Forelimb muscle (tissue), 1 donor: ENCODE results near the gene RNASE13. TPM values are rescaled to one million over a fixed set of nuclear protein-coding genes. Genes with fewer than 3 reads are reported as not detected.
"Not testable (repeated sequence)": the region's sequence is repeated elsewhere in the genome, so short reads cannot be mapped to it uniquely, and the experiment has no call there.

Experiments used
- DNase-seq: peaks from one replicate; pipeline ENCODE4 v3.0.0-alpha.2; 2013; ENCODE audit warnings: low read depth
- polyA plus RNA-seq: library from polyadenylated mRNA; unstranded; fragments of 120-200 nt; gene quantifications from one replicate; pipeline ENCODE4 v1.2.1, GENCODE V29; 2013; ENCODE audit not compliant: insufficient read length

Gene RNASE13
- polyA plus RNA-seq, 1 donor: 0.15 TPM

DNA sequence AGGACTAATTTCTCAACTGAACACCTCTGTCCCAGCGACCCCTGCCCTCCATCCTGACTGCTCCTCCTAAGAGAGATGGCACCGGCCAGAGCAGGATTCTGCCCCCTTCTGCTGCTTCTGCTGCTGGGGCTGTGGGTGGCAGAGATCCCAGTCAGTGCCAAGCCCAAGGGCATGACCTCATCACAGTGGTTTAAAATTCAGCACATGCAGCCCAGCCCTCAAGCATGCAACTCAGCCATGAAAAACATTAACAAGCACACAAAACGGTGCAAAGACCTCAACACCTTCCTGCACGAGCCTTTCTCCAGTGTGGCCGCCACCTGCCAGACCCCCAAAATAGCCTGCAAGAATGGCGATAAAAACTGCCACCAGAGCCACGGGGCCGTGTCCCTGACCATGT lies 8.3 kb upstream of the RNASE13 start:
- no peak for DNase-seq

DNA sequence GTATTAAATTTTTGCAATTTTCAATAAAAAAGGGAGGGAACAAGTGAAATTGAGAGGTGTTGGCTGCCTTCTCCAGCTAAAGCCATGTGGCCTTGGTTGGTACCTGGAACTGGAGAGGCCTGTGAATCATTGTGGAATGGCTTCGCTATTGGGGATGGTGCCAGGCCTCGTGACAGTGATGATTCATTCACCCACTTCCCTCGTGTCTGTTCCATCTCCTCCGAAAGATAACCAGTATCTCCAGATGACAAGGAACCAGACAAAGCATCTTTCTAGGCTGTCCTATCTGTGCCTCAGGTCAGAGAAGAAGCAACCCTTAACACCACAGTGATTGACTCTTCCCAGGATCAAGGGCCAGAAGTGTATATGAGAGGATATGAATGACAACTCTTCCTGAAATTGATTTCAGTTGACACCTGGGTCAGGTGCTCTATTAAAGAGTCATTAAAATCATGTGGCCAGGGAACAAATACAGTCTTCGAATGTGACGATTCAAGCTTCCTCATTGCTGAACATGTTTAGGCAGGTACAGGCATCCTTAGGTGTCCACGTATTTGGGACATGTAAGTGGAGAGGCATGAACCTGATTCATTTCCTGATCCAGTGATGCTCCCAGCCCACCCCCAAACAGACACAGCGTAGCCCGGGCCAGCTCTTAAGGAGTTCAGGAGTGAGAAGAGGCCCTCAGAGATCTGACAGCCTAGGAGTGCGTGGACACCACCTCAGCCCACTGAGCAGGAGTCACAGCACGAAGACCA lies 7.2 kb upstream of the RNASE13 start, which contains the start of gene RNASE7:
Gene RNASE7, plus strand, starts transcription at position 687 of the 758 bp plus-strand sequence. CDS start 631 bp downstream, outside the sequence.
- DNase-seq: no peak

DNA sequence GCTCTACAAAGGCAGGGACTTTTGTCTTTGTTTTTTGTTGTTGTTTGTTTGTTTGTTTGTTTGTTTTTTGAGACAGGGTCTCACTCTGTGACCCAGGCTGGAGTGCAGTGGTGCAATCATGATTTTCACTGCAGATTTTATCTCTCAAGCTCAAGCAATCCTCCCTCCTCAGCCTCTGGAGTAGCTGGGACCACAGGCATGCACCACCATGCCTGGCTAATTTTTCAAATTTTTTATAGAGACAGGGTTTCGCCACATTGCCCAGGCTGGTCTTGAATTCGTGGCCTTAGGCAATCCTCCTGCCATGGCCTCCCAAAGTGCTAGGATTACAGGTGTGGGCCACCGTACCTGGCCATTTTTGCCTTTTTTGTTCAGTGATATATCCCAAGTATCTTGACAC lies 6.3 kb upstream of the RNASE13 start:
- DNase-seq: not testable (repeated sequence)

DNA sequence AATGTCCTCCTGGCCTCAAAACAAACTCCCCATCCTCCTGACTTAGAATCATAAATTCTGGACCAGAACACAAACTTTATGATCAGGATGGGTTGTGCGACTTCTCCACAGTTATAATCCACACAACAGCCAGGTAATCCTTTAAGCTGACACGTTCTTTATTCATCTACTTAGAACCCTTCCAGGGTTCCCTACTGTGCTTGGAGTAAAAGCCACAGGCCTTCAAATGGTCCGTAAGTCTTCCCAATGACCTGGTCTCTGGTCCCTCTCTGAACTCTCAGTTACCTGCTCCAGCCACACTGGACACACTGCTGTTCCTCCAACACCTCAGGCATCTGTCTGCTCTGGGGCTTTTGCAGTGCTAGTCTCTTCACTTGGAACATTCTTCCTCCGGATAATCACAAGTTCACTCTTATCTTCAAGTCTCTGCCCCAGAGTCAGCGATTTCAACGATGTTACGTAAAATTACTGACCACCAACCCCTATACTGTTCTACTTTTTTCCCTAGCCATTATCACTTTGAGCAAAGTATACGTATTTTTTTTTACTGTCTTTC lies 5.8 kb upstream of the RNASE13 start:
- no peak for DNase-seq

DNA sequence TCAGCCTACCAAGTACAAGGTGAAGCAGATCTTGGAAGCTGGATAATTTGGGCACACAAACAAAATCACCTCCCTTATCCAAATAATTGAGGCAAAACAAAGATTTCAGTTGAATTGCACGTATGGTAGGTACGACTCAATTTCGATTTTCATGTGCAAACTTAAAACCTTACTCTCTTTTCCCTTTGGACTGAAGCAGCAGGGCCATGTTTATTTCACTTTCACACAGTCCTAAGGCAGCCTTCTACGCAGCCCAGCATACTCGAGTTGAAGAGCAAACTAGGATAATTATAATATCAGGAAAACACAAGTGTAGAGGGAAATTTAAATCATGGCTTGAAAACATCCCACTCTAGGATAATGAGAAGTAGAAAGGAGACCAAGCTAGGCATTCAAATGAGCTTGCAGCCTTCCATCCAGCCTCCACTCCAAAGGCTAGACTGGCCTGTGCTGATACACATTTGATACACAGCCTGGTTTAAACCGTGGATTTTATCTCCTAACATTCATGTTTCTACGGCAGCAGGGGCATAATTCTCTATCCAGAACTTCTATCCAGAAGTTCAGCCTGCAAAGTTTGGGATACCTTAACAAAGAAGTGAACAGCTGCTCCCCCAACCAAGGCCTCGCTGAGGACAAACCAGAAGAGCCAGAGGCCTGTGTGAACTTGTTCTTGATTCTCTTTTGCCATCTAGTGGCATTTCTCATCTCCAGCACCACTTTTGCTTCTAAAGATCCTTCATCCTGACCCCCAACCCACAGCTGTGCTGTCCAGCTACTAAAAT lies 5.2 kb upstream of the RNASE13 start:
- peak; percentile 67 for DNase-seq

DNA sequence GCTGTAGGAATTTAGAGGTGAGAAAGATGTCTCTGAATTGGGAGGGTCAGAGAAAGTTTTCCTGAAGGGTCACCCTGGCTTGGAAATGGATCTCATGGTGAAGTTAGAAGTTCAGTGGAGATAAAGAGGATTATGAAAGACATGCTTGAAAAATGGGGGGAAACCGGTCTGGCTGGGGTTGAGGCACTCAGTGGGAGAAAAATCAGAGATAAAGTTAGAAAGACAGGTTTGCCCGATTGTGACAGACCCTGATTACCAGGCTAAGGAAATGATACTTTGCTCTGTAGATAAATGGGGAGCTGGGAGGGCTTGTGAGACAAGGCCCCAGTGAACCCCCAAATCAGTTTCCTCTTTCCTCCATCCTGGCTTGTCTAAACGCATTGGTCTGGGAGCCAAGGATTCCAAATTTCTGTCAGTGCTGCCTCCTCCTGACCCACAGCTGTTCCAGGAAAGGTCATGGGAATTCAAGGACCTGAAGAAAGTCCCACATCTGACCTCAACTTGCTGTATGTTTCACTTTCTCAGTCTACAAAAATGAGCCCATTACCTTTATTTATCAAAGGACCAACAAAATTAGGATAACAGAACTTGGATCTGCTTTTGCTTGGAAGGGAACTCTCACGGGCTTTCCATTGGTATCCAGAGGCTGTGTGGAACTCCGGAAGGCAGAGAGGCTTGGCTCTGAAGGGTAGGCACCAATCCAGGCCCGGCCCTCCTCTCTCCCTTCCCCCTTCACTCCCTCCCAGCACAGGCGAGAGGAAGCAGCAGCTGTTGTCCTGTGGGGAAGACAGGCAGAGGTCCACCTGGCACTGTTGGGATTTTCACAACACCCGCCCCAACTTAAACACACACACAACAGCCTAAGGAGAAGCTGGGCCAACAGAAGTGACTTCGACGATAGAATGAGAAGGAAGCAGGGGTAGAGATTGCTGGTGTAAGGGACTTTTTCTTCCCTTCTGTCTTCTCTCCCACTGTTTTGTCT lies 4.1 kb upstream of the RNASE13 start:
- DNase-seq: peak; percentile 87

DNA sequence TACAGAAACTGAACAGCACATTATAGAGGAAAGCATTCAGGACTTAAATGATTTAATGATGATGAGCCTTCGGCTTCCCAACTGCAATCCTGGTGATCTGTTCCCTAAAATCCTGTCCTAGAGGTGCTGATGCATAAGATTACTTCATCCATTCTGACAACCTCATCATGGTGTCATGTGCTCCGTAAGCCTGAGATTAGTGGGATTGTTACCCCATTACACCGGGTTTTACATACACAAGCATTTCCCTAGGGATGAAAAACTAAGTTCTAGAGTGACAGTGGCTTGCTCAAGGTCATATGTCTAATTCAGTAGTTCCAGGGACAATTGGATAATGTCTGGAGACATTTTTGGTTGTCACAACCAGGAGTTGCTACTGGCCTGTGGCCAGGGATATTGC lies 2.5 kb upstream of the RNASE13 start:
- no peak for DNase-seq

DNA sequence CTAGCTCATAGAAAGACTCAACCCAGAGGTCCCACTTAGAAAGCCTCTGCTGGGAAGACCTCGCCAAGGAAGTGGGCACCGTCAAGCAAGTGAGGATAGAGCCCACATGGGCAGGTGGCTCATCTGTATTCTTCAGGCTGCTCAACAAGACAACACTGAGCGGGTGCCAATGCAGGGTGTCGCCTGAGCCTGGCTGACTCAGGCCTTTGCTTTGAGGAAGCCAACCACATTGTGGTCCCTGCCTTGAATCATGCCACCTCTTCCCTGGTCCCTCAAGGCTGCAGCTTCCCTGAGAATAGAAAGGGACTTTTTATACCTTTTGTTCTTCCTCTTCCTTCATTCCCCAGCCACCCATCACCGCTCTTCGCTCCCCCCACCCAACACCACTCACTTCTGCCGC lies 2.1 kb upstream of the RNASE13 start:
- no peak for DNase-seq

DNA sequence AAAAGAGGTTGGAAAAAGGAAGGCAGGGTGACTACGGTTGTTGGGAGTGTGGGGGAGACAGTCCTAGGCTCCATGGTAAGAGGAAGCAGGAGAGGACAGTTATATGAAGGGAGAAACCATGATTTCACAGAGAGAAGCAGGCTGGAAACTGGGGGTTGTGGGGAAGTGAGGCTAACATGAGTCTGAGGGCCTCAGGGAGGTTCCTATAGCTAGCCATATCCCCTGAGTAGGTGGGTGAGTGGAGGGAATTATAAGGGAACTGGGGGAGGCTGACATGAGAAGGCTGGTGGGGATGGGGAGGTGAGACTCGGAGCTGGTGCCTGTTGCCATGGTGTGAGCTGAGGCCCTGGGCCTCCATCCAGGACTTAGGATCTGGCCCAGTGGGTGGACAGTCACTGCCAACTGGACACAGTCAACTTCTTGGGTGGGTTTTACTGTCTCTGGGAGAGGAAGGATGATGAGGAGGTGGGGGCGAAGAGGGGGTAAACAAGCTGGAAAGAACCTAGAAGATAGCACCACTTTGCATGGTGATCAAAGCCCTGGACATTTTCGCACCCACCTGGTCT lies 1.4 kb downstream of the RNASE13 start:
- DNase-seq: no peak

DNA sequence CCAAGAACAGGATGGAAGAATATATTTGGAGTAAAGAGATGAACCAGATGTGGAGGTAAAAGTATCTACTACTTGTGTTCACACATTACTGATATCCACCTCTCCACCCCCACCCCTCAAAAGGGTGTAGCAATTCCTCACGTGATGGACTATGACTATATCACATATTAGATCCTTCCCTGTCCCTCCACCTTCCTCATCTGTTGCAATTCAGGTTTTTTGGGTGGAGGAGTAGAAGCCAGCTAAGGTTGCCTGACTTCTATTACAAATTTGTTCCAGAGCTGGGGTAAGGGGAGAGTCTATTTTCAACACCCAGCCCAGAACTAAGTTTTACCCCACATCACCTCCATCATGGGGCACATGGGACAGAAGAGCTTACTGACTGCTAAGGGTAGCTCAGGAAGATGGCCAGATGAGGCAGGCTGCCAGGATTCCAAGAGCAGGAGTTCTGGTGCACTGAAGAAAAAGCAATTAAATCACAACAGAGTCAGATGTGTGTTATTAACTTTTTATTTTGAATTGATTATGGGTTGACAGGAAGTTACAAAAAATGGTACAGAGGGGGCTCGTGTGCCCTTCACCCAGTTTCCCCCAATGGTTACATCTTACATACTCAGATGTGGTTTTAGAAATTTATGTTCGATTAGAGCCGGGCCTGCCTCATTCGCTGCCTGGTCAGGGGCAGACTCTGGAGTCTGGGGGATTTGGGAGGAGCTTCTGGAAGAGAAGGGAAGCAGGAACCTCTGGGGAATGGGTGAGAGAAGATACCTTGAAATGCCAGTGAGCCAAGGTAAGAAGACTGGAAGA lies 2.1 kb downstream of the RNASE13 start:
- no peak for DNase-seq

DNA sequence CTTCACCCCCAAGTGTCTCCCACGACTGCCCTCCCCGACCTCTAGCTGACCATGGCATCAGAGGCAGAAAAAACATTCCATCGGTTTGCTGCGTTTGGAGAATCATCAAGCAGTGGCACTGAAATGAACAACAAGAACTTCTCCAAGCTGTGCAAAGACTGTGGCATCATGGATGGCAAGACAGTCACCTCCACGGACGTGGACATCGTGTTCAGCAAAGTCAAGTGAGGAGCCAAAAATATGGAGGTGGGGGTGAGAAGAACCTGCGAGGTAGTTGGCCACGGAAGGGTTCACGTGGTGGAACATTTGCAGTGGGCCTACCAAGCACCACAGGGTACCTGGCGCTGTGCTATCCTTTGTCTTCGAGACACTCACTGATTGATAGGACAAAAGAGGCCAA lies 4.1 kb downstream of the RNASE13 start:
- no peak for DNase-seq

DNA sequence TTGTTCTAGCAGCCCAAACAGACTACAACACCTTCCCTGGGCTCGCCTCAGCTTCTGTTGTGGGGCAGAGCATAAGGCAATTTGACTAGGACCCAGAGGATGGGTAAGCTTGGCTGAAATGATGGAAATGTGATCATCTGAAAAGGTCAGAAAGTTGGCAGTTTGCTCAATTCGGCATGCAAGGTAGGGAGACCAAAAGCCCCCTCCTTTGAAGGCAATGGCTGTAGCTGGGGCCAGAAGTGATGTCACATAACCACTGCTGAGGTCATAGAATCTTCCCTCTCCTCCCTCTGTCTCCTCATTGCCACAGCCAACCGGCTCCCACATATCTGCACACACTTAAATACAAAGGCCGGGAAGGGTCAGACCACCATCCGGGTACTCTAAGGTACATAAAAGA lies 4.7 kb downstream of the RNASE13 start, which contains the start of gene TPPP2:
Gene TPPP2, plus strand, starts transcription at position 301 of the 400 bp plus-strand sequence. CDS start 365 bp downstream, outside the sequence.
- DNase-seq: no peak

DNA sequence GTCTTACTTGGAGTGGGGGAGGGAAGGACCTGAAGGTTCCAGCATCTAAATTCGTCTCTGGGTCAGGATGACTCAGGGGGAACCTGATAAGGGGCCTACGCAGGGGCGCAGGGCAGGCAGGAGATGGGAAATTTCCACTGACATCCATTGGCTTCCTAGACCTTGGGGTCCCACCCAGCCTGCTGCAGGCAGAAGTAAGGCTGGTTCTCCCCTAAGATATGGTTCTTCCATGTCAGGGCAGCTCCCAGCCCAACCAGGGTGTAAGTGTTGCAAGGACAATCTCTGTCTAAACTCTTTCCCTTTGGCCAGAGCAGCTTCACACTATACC lies 7.7 kb downstream of the RNASE13 start:
- DNase-seq: no peak

DNA sequence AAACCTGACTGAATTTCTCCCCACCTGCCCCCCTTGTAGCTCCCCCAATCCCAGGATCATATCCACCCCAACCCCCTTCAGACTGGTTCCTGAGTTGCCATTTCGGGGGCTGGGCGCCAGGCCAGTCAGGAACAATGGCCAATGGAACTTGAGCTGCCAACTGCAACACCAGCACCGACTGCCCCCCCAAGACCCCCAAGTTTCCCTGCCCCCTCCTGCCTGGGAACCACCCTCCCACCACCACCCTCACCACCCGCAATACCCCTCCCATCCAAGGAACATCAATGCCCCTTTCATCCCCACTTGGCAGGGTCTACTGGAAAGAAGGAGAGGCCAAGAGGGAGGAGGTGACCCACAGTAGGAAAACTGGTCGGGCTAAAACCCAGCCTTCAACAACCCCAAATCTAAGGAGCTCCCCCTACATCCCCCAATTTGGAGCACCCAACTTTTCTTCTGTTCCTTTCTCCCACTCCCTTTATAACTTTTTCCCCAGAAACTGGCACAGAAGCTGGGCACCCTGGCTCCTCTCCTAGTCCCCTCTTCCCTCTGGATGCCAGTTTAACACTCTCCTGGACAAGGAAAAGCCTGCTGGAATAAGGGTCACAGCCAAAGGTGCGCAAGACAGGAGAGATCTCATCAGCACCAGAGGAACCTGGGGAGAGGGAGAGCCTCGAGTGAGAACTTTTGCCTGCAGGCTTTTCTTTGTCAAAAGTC lies 8.2 kb downstream of the RNASE13 start:
- DNase-seq: no peak

DNA sequence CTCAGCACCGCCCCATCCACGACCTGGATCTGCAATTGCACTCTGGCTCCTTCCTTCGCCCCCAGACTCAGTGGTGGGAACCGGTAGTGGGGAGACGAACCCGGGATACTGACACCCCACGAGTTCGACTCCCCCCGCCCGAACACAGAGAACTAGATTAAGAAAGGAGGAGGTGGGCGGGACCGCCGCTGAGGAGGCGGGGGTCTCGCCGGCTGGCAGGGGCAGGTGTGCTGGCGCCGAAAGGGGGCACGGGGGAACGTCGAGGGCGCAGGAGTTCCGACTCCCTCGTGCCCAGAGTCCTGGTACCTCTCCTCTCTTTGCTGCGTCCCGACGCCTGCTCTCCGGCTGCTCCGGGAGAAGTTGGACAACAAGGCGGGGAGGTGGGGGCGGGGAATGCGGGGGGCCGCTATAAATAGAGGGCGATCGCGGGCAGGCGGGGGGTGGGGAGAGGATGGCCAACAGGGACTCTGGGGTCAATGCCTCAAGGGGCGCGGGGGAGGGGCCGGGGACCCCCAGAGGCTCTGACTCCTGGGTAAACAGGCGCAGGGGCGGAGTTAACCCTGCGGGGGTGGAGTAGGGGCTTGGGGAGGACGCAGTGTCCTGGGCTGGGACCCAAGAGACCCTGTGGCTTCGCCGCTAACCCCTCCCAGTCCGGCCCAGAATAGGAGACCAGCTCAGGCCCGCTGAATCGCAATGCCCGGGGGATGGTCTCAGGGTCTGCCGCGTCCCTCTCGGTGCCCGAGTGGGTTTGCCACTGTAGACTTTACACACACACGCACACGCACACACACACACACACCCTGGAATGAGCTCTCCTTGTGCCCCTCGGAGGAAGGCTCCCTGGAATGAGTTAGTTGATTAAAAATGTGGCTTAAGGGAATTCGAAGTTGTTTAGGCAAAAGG lies 9.0 kb downstream of the RNASE13 start:
- no peak for DNase-seq

DNA sequence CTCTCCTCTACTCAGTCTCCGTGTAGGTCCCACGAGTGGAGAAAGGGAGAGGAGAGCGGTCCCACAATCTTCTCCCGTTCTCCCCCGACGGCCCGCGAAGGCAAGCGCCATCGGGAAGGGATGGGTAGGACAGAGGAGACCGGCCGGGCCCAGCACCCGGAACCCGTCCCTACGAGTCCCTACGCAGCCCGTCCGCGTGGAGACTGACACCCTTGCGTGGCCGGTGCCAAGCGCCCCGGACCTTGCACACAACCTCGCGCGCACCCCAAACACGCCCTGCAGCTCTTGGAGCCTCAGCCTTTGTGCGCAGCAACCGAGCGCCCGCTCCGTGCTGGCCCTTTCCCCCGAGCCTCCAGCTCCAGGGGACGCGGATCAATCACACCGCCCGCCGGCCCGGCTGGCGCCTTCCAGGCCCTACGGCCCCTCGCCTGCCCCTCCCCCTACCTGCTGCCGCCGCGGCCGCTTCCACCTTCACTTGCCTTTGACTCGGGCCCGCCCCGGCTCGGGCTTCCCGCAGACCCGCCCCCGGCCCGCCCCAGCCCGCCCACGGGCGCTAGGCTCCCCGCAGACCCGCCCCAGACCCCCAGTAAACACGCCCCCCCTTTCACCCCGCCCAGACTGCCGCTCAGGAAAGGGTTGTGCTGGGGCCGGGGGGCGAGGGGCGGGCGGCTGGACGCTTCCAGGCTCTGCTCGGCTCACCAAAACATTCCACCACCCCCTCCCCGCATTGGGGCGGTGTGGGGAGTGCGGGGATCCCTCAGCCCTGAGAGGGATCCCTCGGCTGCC lies 9.8 kb downstream of the RNASE13 start, which contains the start of gene NDRG2:
Gene NDRG2, minus strand, starts transcription at position 477 of the 786 bp plus-strand sequence. CDS start 1,746 bp downstream, outside the sequence.
- DNase-seq: no peak

DNA sequence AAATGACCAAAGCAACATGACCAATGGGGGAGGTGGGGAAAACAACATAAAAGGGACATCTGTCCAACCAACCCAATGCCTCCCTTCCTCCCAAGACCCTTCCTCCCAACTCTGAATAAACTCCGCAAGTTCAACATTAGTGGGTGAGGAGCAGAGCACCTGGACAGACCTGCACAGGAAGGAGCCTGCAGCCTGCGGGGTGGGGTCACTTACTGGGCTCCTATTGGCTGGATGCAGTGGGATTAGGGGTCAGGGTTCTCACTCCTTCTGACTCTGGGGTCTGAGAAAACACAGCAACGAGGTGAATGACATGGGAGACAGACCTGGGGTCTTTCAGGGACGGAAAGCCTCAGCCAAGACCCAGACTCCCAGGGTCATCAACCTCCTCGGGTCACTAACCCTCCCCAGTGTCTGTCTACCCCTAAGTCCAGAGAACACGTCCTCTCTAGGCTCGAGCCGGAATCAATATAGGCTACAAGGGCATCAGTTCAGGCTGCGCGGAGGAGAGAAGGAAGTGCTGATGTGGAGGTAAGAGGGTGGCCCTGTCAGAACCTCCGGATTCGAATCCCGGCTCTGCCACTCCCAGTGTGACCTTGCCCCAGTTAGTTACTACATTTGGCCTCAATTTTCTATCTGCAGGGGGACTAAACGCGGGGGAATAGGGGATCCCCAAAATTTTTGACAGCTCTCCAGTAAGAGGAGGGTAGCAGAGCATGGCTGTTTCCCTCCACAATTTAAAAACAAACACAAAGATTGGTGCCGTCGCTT lies 10.6 kb downstream of the RNASE13 start:
- no peak for DNase-seq
